GM12874 (cell line): ENCODE data around the gene FAM118A.

ENCODE experiments used
- TF ChIP-seq, protein P1 (sequence below): IDR thresholded peaks from 2 replicates; pipeline ENCODE4 v1.5.1; 2011; ENCODE audit warnings: low read depth, mild to moderate bottlenecking, control low read depth, low read length, moderate library complexity; ENCODE audit not compliant: insufficient read depth

FAM118A gene

DNA sequence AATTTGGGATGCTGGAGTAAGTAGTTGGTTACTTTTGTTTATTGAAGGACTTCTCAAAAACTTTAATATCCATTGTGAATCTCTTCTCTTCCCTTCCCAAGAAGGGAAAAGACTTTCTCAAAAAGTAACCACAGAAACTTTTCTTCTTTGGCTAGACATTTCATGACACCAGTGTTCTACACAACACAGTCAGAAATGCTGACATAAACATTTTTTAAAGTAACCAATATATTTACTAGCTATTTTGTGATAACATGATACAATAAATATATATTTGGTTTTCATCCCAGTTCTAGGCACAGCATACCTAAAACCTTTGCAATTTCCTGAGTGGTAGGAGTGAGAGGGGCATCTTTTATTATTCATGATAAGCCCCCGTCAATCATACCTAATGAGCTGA, 47.8 kb downstream of the FAM118A start:
- TF ChIP-seq, protein P1, sequence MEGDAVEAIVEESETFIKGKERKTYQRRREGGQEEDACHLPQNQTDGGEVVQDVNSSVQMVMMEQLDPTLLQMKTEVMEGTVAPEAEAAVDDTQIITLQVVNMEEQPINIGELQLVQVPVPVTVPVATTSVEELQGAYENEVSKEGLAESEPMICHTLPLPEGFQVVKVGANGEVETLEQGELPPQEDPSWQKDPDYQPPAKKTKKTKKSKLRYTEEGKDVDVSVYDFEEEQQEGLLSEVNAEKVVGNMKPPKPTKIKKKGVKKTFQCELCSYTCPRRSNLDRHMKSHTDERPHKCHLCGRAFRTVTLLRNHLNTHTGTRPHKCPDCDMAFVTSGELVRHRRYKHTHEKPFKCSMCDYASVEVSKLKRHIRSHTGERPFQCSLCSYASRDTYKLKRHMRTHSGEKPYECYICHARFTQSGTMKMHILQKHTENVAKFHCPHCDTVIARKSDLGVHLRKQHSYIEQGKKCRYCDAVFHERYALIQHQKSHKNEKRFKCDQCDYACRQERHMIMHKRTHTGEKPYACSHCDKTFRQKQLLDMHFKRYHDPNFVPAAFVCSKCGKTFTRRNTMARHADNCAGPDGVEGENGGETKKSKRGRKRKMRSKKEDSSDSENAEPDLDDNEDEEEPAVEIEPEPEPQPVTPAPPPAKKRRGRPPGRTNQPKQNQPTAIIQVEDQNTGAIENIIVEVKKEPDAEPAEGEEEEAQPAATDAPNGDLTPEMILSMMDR, result no peak

DNA sequence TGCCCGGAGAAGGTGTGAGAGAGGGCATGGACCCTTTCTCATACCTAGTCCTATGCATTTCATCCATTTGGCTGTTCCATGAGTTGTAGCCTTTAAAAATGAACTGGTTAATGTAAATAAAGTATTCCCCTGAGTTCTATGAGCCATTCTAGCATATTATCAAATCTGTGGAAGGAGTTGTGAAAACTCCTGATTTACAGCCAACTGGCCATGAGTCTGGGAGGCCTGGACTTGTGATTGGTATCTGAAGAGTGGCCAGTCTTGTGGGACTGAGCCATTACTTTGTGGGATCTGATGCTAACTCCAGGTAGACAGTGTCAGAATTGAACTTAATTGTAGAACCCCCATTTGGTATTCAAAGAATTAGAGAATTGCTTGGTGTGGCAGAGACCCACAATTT, 48.4 kb downstream of the FAM118A start:
- TF ChIP-seq, protein P1, result no peak

DNA sequence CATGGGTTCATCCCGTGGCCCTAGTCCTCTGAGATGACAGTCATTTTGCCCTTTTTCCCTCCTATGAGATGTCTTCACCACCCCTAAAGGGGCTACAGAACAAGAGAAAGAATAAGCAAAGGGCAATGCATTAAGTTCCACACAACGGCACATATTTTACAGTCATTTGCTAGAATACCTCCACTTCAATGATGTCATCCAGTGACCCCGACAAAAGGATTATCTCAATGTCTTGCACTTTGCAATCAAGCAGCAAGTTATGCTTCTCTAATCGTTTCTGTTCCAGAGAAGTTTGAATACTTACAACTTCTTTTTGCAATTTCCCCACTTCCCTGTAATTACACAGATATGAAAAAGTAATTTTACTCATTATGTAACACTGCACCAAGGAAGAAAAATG, 49.9 kb downstream of the FAM118A start:
- TF ChIP-seq, protein P1, result no peak

DNA sequence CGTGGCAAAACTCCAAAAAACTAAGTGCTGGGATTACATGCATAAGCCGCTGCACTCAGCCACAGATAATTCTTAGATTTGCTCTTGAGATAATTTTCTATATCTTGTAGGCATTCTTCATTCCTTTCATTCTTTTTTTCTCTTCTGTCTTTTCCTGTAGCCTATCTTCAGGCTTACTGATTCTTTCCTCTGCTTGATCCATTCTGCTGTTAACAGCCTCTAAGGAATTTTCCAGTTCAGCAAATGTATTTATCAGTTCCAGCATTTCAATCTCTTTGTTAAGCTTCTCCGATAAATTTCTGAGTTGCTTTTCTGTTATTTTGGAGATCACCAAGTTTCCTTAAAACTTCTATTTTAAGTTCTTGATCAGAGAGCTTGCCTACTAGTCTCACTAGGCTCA, 57.0 kb downstream of the FAM118A start:
- TF ChIP-seq, protein P1, result no peak

DNA sequence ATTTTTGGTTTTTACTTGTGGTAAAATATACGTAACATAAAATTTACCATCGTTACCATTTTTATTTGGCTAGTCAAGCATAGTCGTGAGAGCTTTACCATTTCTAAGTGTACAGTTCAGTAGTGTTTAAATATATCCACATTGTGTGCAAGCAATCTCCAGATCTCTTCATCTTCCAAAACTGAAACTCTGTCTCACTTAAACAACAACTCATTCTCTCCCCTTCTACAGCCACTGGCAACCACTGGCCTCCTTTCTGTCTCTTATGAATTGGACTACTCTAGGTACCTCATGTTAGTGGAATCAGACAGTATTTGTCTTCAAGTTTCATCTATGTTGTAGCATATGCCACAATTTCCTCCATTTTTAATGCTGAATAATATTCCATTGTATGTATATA, 66.3 kb downstream of the FAM118A start:
- TF ChIP-seq, protein P1, result no peak

DNA sequence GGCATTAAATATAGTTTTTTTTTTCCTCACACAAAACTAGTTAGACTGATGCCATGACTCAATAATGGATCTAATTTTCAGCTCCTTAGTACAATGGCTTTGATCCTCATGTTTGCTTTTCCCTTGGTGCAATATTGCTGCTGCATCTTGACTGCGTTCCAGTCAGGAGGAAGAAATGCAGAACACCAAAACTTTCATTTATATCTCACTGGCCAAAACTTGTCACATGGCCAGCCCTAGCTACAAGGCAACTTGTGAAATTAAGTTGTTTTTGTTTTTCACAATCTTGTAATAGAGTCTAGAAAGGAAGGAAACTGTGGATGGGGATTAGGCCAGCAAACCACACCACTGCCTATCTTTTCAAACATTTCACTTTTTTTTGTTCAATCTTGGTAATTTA, 67.0 kb downstream of the FAM118A start:
- TF ChIP-seq, protein P1, result no peak

DNA sequence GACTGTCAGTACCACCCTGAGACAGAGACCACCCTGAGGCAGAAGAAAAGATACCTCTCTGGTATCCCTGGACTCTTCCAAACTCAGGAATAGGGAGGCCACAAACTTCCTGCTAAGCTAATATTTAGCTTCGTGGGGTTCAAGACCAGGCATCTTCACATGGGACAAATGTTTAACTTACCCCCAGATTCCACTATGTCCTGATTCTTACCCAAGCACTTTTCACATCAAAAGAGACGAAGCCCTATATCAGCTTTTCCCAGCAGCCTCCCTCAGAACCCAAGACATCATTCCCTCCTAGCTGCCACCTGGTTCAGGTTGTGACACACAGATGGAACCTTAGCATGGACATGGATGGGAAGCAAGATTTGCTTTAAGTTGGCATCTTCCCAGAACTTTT, 71.6 kb downstream of the FAM118A start:
- TF ChIP-seq, protein P1, result no peak

DNA sequence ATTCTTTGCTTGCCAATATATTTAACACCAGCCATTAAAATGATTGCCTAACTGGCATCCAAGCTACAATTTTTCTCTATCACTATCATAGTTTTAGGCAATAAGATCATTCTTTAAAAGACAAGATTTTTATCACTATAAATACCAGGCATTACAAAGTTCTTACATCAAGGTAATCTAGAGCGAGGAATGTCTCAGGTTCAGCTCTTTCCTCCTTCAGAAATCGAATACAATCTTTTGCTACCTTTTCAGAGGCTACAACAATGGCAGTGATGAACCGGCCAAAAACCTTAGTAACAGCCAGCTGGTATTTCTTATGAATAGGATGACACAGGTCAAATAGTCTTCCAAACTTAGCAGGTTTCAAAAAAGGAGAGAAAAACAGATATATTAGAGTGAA, 79.8 kb downstream of the FAM118A start:
- TF ChIP-seq, protein P1, result no peak
